ENCODE measurements around the gene PRKAA2. TPM values are rescaled to one million over a fixed set of nuclear protein-coding genes. Genes with fewer than 3 reads are reported as not detected.
A peak's percentile ranks its signal among the peaks of the same experiment; 100 is the strongest.

Gene PRKAA2
- total and polyA plus RNA-seq, 2 of the 13 experiments (the other 11 are each of a cell fraction or from before 2014, with no cell fraction given), result 6.0 to 7.5 TPM

DNA sequence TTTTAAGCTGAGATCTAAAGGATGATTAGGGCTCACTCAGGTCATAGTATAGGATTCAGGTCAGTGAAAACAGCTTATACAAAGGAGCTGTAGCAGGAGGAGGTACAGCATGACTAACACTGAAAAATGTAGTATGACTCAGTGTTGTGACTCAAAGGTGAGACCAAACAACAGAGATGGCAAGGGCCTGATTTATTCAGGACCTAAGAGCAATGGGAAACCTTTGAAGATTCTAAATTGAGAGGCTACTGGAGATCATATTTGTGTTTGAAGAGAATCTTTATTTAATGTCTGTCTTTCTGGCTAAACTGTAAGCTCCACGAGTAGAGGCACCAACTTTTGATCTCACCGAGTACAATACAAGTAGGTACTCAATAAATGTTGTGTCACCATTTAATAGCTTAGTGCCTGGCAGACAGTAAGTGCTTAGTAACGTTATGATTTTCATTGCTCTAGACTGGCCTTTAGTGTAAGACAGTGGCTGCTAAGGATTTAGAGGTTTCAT is 43.5 kb downstream of the PRKAA2 start (continued):
- TF ChIP-seq, protein P1, sequence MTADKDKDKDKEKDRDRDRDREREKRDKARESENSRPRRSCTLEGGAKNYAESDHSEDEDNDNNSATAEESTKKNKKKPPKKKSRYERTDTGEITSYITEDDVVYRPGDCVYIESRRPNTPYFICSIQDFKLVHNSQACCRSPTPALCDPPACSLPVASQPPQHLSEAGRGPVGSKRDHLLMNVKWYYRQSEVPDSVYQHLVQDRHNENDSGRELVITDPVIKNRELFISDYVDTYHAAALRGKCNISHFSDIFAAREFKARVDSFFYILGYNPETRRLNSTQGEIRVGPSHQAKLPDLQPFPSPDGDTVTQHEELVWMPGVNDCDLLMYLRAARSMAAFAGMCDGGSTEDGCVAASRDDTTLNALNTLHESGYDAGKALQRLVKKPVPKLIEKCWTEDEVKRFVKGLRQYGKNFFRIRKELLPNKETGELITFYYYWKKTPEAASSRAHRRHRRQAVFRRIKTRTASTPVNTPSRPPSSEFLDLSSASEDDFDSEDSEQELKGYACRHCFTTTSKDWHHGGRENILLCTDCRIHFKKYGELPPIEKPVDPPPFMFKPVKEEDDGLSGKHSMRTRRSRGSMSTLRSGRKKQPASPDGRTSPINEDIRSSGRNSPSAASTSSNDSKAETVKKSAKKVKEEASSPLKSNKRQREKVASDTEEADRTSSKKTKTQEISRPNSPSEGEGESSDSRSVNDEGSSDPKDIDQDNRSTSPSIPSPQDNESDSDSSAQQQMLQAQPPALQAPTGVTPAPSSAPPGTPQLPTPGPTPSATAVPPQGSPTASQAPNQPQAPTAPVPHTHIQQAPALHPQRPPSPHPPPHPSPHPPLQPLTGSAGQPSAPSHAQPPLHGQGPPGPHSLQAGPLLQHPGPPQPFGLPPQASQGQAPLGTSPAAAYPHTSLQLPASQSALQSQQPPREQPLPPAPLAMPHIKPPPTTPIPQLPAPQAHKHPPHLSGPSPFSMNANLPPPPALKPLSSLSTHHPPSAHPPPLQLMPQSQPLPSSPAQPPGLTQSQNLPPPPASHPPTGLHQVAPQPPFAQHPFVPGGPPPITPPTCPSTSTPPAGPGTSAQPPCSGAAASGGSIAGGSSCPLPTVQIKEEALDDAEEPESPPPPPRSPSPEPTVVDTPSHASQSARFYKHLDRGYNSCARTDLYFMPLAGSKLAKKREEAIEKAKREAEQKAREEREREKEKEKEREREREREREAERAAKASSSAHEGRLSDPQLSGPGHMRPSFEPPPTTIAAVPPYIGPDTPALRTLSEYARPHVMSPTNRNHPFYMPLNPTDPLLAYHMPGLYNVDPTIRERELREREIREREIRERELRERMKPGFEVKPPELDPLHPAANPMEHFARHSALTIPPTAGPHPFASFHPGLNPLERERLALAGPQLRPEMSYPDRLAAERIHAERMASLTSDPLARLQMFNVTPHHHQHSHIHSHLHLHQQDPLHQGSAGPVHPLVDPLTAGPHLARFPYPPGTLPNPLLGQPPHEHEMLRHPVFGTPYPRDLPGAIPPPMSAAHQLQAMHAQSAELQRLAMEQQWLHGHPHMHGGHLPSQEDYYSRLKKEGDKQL (CRISPR knock-in tag; IDR thresholded peaks at IDR 0.05; ENCODE audit: low read depth), result 0 out of 2 replicates have a peak, but pooled peaks have one; percentile 48
- TF ChIP-seq TARDBP (CRISPR knock-in tag; IDR thresholded peaks at IDR 0.05), result 0 out of 2 replicates have a peak, but pooled peaks have one; percentile 23
- TF ChIP-seq, protein P2, sequence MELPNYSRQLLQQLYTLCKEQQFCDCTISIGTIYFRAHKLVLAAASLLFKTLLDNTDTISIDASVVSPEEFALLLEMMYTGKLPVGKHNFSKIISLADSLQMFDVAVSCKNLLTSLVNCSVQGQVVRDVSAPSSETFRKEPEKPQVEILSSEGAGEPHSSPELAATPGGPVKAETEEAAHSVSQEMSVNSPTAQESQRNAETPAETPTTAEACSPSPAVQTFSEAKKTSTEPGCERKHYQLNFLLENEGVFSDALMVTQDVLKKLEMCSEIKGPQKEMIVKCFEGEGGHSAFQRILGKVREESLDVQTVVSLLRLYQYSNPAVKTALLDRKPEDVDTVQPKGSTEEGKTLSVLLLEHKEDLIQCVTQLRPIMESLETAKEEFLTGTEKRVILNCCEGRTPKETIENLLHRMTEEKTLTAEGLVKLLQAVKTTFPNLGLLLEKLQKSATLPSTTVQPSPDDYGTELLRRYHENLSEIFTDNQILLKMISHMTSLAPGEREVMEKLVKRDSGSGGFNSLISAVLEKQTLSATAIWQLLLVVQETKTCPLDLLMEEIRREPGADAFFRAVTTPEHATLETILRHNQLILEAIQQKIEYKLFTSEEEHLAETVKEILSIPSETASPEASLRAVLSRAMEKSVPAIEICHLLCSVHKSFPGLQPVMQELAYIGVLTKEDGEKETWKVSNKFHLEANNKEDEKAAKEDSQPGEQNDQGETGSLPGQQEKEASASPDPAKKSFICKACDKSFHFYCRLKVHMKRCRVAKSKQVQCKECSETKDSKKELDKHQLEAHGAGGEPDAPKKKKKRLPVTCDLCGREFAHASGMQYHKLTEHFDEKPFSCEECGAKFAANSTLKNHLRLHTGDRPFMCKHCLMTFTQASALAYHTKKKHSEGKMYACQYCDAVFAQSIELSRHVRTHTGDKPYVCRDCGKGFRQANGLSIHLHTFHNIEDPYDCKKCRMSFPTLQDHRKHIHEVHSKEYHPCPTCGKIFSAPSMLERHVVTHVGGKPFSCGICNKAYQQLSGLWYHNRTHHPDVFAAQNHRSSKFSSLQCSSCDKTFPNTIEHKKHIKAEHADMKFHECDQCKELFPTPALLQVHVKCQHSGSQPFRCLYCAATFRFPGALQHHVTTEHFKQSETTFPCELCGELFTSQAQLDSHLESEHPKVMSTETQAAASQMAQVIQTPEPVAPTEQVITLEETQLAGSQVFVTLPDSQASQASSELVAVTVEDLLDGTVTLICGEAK (IDR thresholded peaks at IDR 0.05), result no peak
- TF ChIP-seq, protein P2 (CRISPR knock-in tag; IDR thresholded peaks at IDR 0.05), result no peak; the same call in 1 of the 2 replicates
- no peak for TF ChIP-seq EZH2 (conservative IDR thresholded peaks at IDR 0.05; ENCODE audit: low read depth, low read length)
- TF ChIP-seq ZNF773 (CRISPR knock-in tag; IDR thresholded peaks at IDR 0.05; ENCODE audit: borderline replicate concordance), result no peak
- peak; percentile 46; the same call in 1 of the 2 replicates for TF ChIP-seq CEBPG (CRISPR knock-in tag; IDR thresholded peaks at IDR 0.05)
- TF ChIP-seq ZNF660 (CRISPR knock-in tag; IDR thresholded peaks at IDR 0.05; ENCODE audit: borderline replicate concordance, low read depth), result no peak
- TF ChIP-seq, protein P3, sequence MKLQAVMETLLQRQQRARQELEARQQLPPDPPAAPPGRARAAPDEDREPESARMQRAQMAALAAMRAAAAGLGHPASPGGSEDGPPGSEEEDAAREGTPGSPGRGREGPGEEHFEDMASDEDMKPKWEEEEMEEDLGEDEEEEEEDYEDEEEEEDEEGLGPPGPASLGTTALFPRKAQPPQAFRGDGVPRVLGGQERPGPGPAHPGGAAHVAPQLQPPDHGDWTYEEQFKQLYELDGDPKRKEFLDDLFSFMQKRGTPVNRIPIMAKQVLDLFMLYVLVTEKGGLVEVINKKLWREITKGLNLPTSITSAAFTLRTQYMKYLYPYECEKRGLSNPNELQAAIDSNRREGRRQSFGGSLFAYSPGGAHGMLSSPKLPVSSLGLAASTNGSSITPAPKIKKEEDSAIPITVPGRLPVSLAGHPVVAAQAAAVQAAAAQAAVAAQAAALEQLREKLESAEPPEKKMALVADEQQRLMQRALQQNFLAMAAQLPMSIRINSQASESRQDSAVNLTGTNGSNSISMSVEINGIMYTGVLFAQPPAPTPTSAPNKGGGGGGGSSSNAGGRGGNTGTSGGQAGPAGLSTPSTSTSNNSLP (IDR thresholded peaks at IDR 0.05; ENCODE audit: low read depth, low read length), result peak; percentile 91
- no peak for TF ChIP-seq ZNF468 (CRISPR knock-in tag; IDR thresholded peaks at IDR 0.05)
- TF ChIP-seq, protein P4, sequence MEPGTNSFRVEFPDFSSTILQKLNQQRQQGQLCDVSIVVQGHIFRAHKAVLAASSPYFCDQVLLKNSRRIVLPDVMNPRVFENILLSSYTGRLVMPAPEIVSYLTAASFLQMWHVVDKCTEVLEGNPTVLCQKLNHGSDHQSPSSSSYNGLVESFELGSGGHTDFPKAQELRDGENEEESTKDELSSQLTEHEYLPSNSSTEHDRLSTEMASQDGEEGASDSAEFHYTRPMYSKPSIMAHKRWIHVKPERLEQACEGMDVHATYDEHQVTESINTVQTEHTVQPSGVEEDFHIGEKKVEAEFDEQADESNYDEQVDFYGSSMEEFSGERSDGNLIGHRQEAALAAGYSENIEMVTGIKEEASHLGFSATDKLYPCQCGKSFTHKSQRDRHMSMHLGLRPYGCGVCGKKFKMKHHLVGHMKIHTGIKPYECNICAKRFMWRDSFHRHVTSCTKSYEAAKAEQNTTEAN (CRISPR knock-in tag; conservative IDR thresholded peaks at IDR 0.05), result 0 out of 2 replicates have a peak, but pooled peaks have one; percentile 28
- no peak for TF ChIP-seq ZNF619 (CRISPR knock-in tag; IDR thresholded peaks at IDR 0.05)

Measured in HepG2 (cell line).